ENCODE data around the gene ADCY5. TPM values are rescaled to one million over a fixed set of nuclear protein-coding genes. Genes with fewer than 3 reads are reported as not detected.

ADCY5 gene
- 0.10 to 0.55 TPM (median 0.18 TPM) in 5 replicates for total RNA-seq (2022; extraction: Qiagen RNA extraction)

GRCh38 chr3:123448536-123449101, at the start of gene ADCY5:
ADCY5 (minus strand) TSS chr3:123449090; CDS start chr3:123448545, 545 bp downstream.

Other genes starting within 250 kb of the ADCY5 start
- 19.6 to 23.8 TPM (median 20.1 TPM) in 5 replicates for gene SEC22A, start 247.1 kb downstream of the ADCY5 start, total RNA-seq (2022; extraction: Qiagen RNA extraction)
- 34.0 to 41.0 TPM (median 37.3 TPM) in 5 replicates for gene HACD2, start 136.0 kb upstream of the ADCY5 start, total RNA-seq (2022; extraction: Qiagen RNA extraction)